CD14-positive monocyte (primary cell): ENCODE data around the gene CFAP221. TPM values are rescaled to one million over a fixed set of nuclear protein-coding genes. Genes with fewer than 3 reads are reported as not detected.

Experiments used
- DNase-seq, 3 donors: peaks; one replicate each; pipeline ENCODE4 v3.0.0-alpha.2; 2011 to 2022
- H2AFZ ChIP-seq: 2 replicates; pipeline ENCODE4 v1.6.0; 2012; ENCODE audit warnings: mild to moderate bottlenecking, low read depth, low read length, inconsistent platforms; ENCODE audit not compliant: insufficient read depth, poor library complexity, severe bottlenecking
- H3K27ac ChIP-seq, 2 donors: 1 replicate in 1 of 2; 2 replicates in 1 of 2; pipeline ENCODE4 v1.5.1; 2012 to 2013; ENCODE audit warnings: low read length in 2 of 2, control low read depth in 1 of 2, inconsistent platforms in 1 of 2, low read depth in 1 of 2, mild to moderate bottlenecking in 1 of 2
- H3K27me3 ChIP-seq, 2 donors: one replicate each; pipeline versions ENCODE4 v1.6.0 to v1.6.1; 2011 to 2013; ENCODE audit warnings: low read length in 2 of 2; ENCODE audit not compliant: control insufficient read depth in 2 of 2, insufficient read depth in 2 of 2
- H3K36me3 ChIP-seq, 2 donors: replicated peaks in 1 of 2; 1 replicate in 1 of 2; 2 replicates in 1 of 2; pipeline versions ENCODE4 v1.5.1 to v1.6.1; 2012 to 2013; ENCODE audit warnings: low read length in 2 of 2, control low read depth in 1 of 2, inconsistent platforms in 1 of 2, mild to moderate bottlenecking in 1 of 2; ENCODE audit not compliant: insufficient read depth in 2 of 2, control insufficient read depth in 1 of 2
- H3K4me1 ChIP-seq, 2 donors: 1 replicate in 1 of 2; 2 replicates in 1 of 2; pipeline versions ENCODE4 v1.5.1 to v1.6.1; 2012 to 2013; ENCODE audit warnings: low read length in 2 of 2, control low read depth in 1 of 2, inconsistent platforms in 1 of 2, mild to moderate bottlenecking in 1 of 2, moderate library complexity in 1 of 2; ENCODE audit not compliant: insufficient read depth in 2 of 2, control insufficient read depth in 1 of 2
- H3K4me2 ChIP-seq: replicated peaks from 2 replicates; pipeline ENCODE3; 2012; ENCODE audit warnings: low read length, moderate library complexity, mild to moderate bottlenecking; ENCODE audit not compliant: poor library complexity, severe bottlenecking; ENCODE audit errors: extremely low read depth
- H3K4me3 ChIP-seq, 3 experiments: fragments of 200-600 bp in 1 of 3; sonication (generic) in 1 of 3; replicated peaks in 1 of 3; 1 replicate in 2 of 3; 2 replicates in 1 of 3; pipeline ENCODE4 v1.5.1; 2011 to 2013; ENCODE audit warnings: low read length in 3 of 3, mild to moderate bottlenecking in 3 of 3, control low read depth in 2 of 3, low read depth in 2 of 3, inconsistent platforms in 1 of 3, moderate library complexity in 1 of 3
- H3K79me2 ChIP-seq: 2 replicates; pipeline ENCODE4 v1.6.0; 2012; ENCODE audit warnings: mild to moderate bottlenecking, control low read depth, inconsistent platforms, low read length, moderate library complexity; ENCODE audit not compliant: insufficient read depth
- H3K9ac ChIP-seq: 2 replicates; pipeline ENCODE4 v1.6.0; 2017; ENCODE audit warnings: low read length, mild to moderate bottlenecking; ENCODE audit not compliant: insufficient read depth, poor library complexity, severe bottlenecking
- H3K9me3 ChIP-seq, 2 donors: replicated peaks in 1 of 2; 1 replicate in 1 of 2; 2 replicates in 1 of 2; pipeline versions ENCODE4 v1.5.1 to v1.6.1; 2012 to 2013; ENCODE audit warnings: low read length in 2 of 2, control low read depth in 1 of 2; ENCODE audit not compliant: control insufficient read depth in 1 of 2, insufficient read depth in 1 of 2
- H4K20me1 ChIP-seq: 2 replicates; pipeline ENCODE4 v1.6.0; 2012; ENCODE audit warnings: mild to moderate bottlenecking, low read length, control low read depth, moderate library complexity; ENCODE audit not compliant: insufficient read depth
- H3K27ac Mint-ChIP-seq, 7 donors: one replicate each; pipeline ENCODE4 v1.8.0; 2020; ENCODE audit warnings: mild to moderate bottlenecking in 7 of 7, mixed read lengths in 7 of 7, moderate library complexity in 6 of 7, inconsistent platforms in 2 of 7
- H3K27me3 Mint-ChIP-seq, 3 donors: one replicate each; pipeline ENCODE4 v1.8.0; 2021 to 2022; ENCODE audit warnings: low read depth in 3 of 3, mild to moderate bottlenecking in 3 of 3, mixed read lengths in 3 of 3, moderate library complexity in 3 of 3, inconsistent platforms in 1 of 3
- H3K36me3 Mint-ChIP-seq, 2 donors: one replicate each; pipeline ENCODE4 v1.8.0; 2020; ENCODE audit warnings: mixed read lengths in 2 of 2, inconsistent platforms in 1 of 2, mild to moderate bottlenecking in 1 of 2
- H3K4me1 Mint-ChIP-seq: one replicate; pipeline ENCODE4 v1.8.0; 2020; ENCODE audit warnings: mild to moderate bottlenecking, mixed read lengths
- H3K4me3 Mint-ChIP-seq, 2 donors: one replicate each; pipeline ENCODE4 v1.8.0; 2020; ENCODE audit warnings: mild to moderate bottlenecking in 2 of 2, mixed read lengths in 2 of 2, moderate library complexity in 1 of 2
- H3K9me3 Mint-ChIP-seq, 7 donors: one replicate each; pipeline ENCODE4 v1.8.0; 2020 to 2022; ENCODE audit warnings: mixed read lengths in 7 of 7, mild to moderate bottlenecking in 6 of 7, moderate library complexity in 6 of 7, inconsistent platforms in 2 of 7
- WGBS: methylation state at CpG from one replicate; pipeline ENCODE4 v1.1.5; 2013; ENCODE audit warnings: missing lambda C conversion rate; ENCODE audit not compliant: insufficient coverage; 5-methylcytosine and 5-hydroxymethylcytosine counted together
- intact Hi-C, 2 donors: fragments of 100-400 bp; cut with micrococcal nuclease; formaldehyde crosslinking; loops; one replicate each; pipeline versions ENCODE4 v1.15.0 to v1.15.1; 2023
- polyA plus RNA-seq, 3 donors: library from polyadenylated mRNA; depleted of rRNA in 1 of 3; unstranded in 2 of 3; stranded (reverse) in 1 of 3; fragments of 300-500 nt in 2 of 3; fragments of >200 nt in 1 of 3; fragmentation: Illumina TruSeq in 2 of 3; gene quantifications; 1 replicate in 2 of 3; 2 replicates in 1 of 3; pipeline ENCODE4 v1.2.3, GENCODE V29; 2012 to 2021
- TF ChIP-seq, protein P1 (sequence below): fragments of 200-600 bp; IDR thresholded peaks from one replicate; pipeline ENCODE4 v1.8.0; 2022; ENCODE audit warnings: antibody characterized with exemption, mild to moderate bottlenecking

CFAP221 gene
- polyA plus RNA-seq, 3 donors = not detected

DNA sequence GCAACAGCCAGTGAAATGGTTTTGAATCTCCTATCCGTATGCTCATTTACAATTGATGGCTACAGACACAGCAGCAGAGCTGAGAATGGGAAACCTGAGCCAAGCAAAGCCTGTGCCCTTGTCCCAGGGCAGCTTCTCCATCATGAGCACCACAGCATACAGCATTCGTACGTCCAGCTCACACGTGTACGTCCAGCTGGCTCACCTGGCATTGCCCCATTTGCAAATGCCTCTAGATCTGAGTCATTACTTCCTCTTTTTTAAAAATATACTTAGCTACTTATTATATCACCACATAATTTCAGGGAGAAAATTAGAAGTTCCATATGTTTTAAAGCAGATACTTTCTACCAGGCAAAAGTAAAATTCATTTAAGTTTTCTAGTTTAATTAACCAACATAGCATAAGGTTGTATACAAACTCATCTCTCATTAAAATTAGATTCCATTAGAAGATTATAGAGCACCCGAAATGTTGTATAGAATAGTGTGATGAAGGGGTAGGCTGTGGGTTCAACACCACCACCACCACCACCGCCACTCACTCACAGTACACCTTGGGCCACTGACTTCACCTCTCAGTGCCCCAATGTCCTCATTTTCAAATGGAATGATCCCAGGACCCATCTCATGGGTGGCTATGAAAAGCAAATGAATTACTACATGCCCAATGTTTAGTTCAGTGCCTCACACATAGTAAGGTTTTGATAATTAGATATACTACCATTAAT lies 103.4 kb downstream of the CFAP221 start:
- intact Hi-C loops = no loop called here
- Mint-ChIP-seq H3K9me3 (peaks cover 0 to 10% (median 5%) of the 10 kb centered on the region in 7 donors), H3K4me1 (peaks cover 25% of the 10 kb centered on the region), H3K27me3 (no peaks in the 10 kb centered on the region), H3K36me3 (no peaks in the 10 kb centered on the region), H3K27ac (peak overlapping the region in 1 of 7 donors; percentile 44), H3K4me3 (no peak overlapping the region)
- Histone ChIP-seq H3K9me3 (peaks cover 0 to 9% of the 10 kb centered on the region in 2 donors), H3K27me3 (no peaks in the 10 kb centered on the region), H4K20me1 (no peaks in the 10 kb centered on the region), H3K4me2 (no peak overlapping the region), H3K79me2 (no peaks in the 10 kb centered on the region), H3K4me1 (peaks cover 5 to 24% of the 10 kb centered on the region in 2 donors), H3K27ac (no peak overlapping the region), H3K9ac (no peak overlapping the region), H3K36me3 (no peaks in the 10 kb centered on the region), H3K4me3 (no peak overlapping the region), H2AFZ (no peak overlapping the region)
- TF ChIP-seq, protein P1, sequence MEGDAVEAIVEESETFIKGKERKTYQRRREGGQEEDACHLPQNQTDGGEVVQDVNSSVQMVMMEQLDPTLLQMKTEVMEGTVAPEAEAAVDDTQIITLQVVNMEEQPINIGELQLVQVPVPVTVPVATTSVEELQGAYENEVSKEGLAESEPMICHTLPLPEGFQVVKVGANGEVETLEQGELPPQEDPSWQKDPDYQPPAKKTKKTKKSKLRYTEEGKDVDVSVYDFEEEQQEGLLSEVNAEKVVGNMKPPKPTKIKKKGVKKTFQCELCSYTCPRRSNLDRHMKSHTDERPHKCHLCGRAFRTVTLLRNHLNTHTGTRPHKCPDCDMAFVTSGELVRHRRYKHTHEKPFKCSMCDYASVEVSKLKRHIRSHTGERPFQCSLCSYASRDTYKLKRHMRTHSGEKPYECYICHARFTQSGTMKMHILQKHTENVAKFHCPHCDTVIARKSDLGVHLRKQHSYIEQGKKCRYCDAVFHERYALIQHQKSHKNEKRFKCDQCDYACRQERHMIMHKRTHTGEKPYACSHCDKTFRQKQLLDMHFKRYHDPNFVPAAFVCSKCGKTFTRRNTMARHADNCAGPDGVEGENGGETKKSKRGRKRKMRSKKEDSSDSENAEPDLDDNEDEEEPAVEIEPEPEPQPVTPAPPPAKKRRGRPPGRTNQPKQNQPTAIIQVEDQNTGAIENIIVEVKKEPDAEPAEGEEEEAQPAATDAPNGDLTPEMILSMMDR = no peak
- peak; percentile 43 to 77 (median 53) for DNase-seq
- 20% methylated on average over 5 of the region's 7 CpGs for WGBS

DNA sequence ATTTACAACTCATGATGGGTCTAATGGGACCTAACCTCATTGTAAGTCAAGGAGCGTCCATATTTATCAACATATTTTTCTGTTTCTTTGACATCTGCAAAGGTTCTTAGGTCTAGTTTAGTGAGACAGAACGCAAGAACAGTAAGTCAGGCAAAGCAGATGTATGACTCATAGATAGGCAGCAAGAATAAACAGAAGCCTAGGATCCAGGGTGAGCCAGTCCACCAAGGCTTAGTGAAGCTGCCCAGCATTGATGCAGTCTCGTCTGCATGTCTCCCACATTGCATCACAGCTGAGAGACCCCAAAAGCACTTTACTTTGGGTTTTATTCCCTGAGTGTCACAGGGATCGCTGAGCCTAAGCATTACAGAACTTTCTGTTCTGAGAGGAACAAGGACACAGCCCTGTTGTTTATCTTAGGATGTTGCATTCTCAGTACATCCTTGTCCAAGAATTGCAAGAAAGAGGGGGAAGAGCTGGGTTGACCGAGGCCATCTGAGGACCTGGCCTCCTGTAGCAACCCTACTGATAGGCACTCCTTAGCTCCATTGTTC lies 105.2 kb downstream of the CFAP221 start:
- intact Hi-C loops = no loop called here
- H3K4me1 ChIP-seq = peaks cover 5 to 23% of the 10 kb centered on the region in 2 donors
- TF ChIP-seq, protein P1 = no peak

More for the DNA sequence above, 105.2 kb downstream of the CFAP221 start:
- H3K27me3 ChIP-seq = no peaks in the 10 kb centered on the region
- Mint-ChIP-seq H3K4me1 (peaks cover 25% of the 10 kb centered on the region), H3K36me3 (no peaks in the 10 kb centered on the region), H3K4me3 (no peak overlapping the region), H3K27ac (no peak overlapping the region), H3K9me3 (peaks cover 0 to 10% (median 5%) of the 10 kb centered on the region in 7 donors), H3K27me3 (no peaks in the 10 kb centered on the region)
- peaks cover 0 to 9% of the 10 kb centered on the region in 2 donors for H3K9me3 ChIP-seq
- H3K36me3 ChIP-seq = no peaks in the 10 kb centered on the region
- H3K79me2 ChIP-seq = no peaks in the 10 kb centered on the region
- H2AFZ ChIP-seq = no peak overlapping the region
- no peak overlapping the region for H3K4me3 ChIP-seq
- DNase-seq = no peak
- no peaks in the 10 kb centered on the region for H4K20me1 ChIP-seq
- no peak overlapping the region for H3K4me2 ChIP-seq
- no peak overlapping the region for H3K27ac ChIP-seq
- no peak overlapping the region for H3K9ac ChIP-seq
- WGBS = 96% methylated on average over 3 of the region's 5 CpGs
